SK-N-SH treated with all-trans-retinoic acid at 6 μM for 48 hours (cell line): Measurements from ENCODE around the gene ST8SIA2.

Experiments
- ARNTL ChIP-seq: fragments of 450-650 bp; formaldehyde crosslinking; IDR thresholded peaks from 2 replicates; pipeline ENCODE4 v1.5.0; 2020; ENCODE audit warnings: low read depth, mild to moderate bottlenecking, moderate library complexity, borderline replicate concordance
- BACH2 ChIP-seq: fragments of 250-450 bp; sonication (Bioruptor Pico); IDR thresholded peaks from 2 replicates; pipeline ENCODE4 v1.9.0; 2021; ENCODE audit warnings: mild to moderate bottlenecking, borderline replicate concordance
- GLIS3 ChIP-seq: fragments of 250-450 bp; sonication (Bioruptor Pico); IDR thresholded peaks from 2 replicates; pipeline ENCODE4 v1.5.0; 2020; ENCODE audit warnings: mild to moderate bottlenecking, moderate library complexity
- OSR1 ChIP-seq: fragments of 250-450 bp; sonication (Bioruptor Pico); IDR thresholded peaks from 2 replicates; pipeline ENCODE4 v1.8.0; 2022; ENCODE audit warnings: moderate library complexity, mild to moderate bottlenecking, inconsistent platforms
- PPARA ChIP-seq: fragments of 250-450 bp; sonication (Bioruptor Pico); IDR thresholded peaks from 2 replicates; pipeline ENCODE4 v1.5.0; 2020; ENCODE audit warnings: mild to moderate bottlenecking, borderline replicate concordance
- SNAI2 ChIP-seq: fragments of 250-450 bp; sonication (Bioruptor Pico); IDR thresholded peaks from 2 replicates; pipeline ENCODE4 v1.5.0; 2020; ENCODE audit warnings: mild to moderate bottlenecking, moderate library complexity
- TCF4 ChIP-seq: fragments of 250-450 bp; sonication (Bioruptor Pico); IDR thresholded peaks from 2 replicates; pipeline ENCODE4 v1.8.0; 2021; ENCODE audit warnings: mild to moderate bottlenecking, moderate library complexity, borderline replicate concordance
- ZC3H10 ChIP-seq: fragments of 250-450 bp; sonication (Bioruptor Pico); IDR thresholded peaks from 2 replicates; pipeline ENCODE4 v1.5.1; 2021; ENCODE audit warnings: mild to moderate bottlenecking, moderate library complexity
- ZFP3 ChIP-seq: fragments of 250-450 bp; sonication (Bioruptor Pico); IDR thresholded peaks from 2 replicates; pipeline ENCODE4 v1.5.0; 2020; ENCODE audit warnings: mild to moderate bottlenecking, moderate library complexity
- TF ChIP-seq, protein P1 (sequence below): fragments of 250-450 bp; sonication (Bioruptor Pico); IDR thresholded peaks from 2 replicates; pipeline ENCODE4 v1.8.0; 2020; ENCODE audit warnings: mild to moderate bottlenecking, moderate library complexity, borderline replicate concordance

DNA sequence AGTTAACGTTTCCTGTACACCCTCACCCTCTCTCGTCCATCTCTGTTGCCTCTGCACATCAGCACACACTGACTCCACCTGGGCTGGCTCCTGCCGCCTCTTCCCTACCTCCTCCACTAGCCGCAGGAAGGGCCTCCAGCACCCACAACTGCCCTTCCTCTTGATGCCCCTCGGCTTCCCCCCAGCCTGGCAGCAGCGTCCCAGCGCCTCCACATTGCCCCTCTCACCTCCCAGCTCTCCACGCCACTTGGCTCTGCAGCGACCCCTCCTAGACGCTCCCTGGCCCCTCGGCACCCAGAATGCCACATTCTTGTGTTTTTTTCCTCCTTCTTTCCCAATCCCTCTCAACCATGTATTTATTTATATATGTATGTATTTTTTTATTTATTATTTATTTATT is 73.6 kb downstream of the ST8SIA2 start:
- TF ChIP-seq, protein P1, sequence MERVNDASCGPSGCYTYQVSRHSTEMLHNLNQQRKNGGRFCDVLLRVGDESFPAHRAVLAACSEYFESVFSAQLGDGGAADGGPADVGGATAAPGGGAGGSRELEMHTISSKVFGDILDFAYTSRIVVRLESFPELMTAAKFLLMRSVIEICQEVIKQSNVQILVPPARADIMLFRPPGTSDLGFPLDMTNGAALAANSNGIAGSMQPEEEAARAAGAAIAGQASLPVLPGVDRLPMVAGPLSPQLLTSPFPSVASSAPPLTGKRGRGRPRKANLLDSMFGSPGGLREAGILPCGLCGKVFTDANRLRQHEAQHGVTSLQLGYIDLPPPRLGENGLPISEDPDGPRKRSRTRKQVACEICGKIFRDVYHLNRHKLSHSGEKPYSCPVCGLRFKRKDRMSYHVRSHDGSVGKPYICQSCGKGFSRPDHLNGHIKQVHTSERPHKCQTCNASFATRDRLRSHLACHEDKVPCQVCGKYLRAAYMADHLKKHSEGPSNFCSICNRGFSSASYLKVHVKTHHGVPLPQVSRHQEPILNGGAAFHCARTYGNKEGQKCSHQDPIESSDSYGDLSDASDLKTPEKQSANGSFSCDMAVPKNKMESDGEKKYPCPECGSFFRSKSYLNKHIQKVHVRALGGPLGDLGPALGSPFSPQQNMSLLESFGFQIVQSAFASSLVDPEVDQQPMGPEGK (CRISPR knock-in tag), result no peak
- TF ChIP-seq TCF4 (CRISPR knock-in tag) (no peak), BACH2 (CRISPR knock-in tag) (no peak), ZFP3 (no peak), OSR1 (CRISPR knock-in tag) (no peak), ARNTL (CRISPR knock-in tag) (no peak), ZC3H10 (CRISPR knock-in tag) (no peak), SNAI2 (CRISPR knock-in tag) (no peak), PPARA (CRISPR knock-in tag) (no peak), GLIS3 (CRISPR knock-in tag) (no peak)
